Panc1 (cell line): ENCODE results near the gene GIT1.

Source experiments
- CTCF ChIP-seq: fragments of 450-650 bp; IDR thresholded peaks from 2 replicates; pipeline ENCODE4 v1.5.1; 2017; ENCODE audit warnings: mild to moderate bottlenecking
- TCF7L2 ChIP-seq: IDR thresholded peaks from 2 replicates; pipeline ENCODE4 v1.6.1; 2011; ENCODE audit warnings: mild to moderate bottlenecking, low read depth, low read length, inconsistent platforms

GRCh38 chr17:29616300-29617048, 27.0 kb upstream of the GIT1 start:
- no peak for TF ChIP-seq CTCF
- TF ChIP-seq TCF7L2, result no peak
